Smooth muscle cell (in vitro differentiated cells): ENCODE results near the gene URB1. TPM values are rescaled to one million over a fixed set of nuclear protein-coding genes. Genes with fewer than 3 reads are reported as not detected.

Experiments
- DNase-seq: peaks from one replicate; lab custom pipeline; 2025; ENCODE audit not compliant: unreplicated experiment; lab: John Stamatoyannopoulos, UW
- H2AFZ ChIP-seq: fragments of 200-600 bp; sonication (generic); 2 replicates; pipeline ENCODE4 v1.6.0; 2016; ENCODE audit warnings: antibody characterized with exemption, low read depth, mild to moderate bottlenecking
- H3F3A ChIP-seq: fragments of 200-600 bp; sonication (generic); 2 replicates; pipeline ENCODE4 v1.6.0; 2017; ENCODE audit warnings: antibody characterized with exemption, low read depth
- H3K27ac ChIP-seq: fragments of 200-600 bp; sonication (generic); 2 replicates; pipeline ENCODE4 v1.5.1; 2016; ENCODE audit warnings: low read depth, mild to moderate bottlenecking
- H3K27me3 ChIP-seq: fragments of 200-600 bp; sonication (generic); 2 replicates; pipeline ENCODE4 v1.6.1; 2016; ENCODE audit warnings: low read depth, mild to moderate bottlenecking
- H3K36me3 ChIP-seq: fragments of 200-600 bp; sonication (generic); 2 replicates; pipeline ENCODE4 v1.5.1; 2016; ENCODE audit warnings: low read depth
- H3K4me1 ChIP-seq: fragments of 200-600 bp; sonication (generic); 2 replicates; pipeline ENCODE4 v1.5.1; 2016; ENCODE audit warnings: low read depth
- H3K4me2 ChIP-seq: fragments of 200-600 bp; sonication (generic); 2 replicates; pipeline ENCODE4 v1.6.0; 2016; ENCODE audit warnings: mild to moderate bottlenecking
- H3K4me3 ChIP-seq: fragments of 200-600 bp; sonication (generic); 2 replicates; pipeline ENCODE4 v1.5.1; 2016; ENCODE audit warnings: mild to moderate bottlenecking
- H3K79me2 ChIP-seq: fragments of 200-600 bp; sonication (generic); 2 replicates; pipeline ENCODE4 v1.6.0; 2016; ENCODE audit warnings: low read depth, mild to moderate bottlenecking
- H3K9ac ChIP-seq: fragments of 200-600 bp; sonication (generic); 2 replicates; pipeline ENCODE4 v1.6.0; 2016; ENCODE audit warnings: low read depth
- H3K9me3 ChIP-seq: fragments of 200-600 bp; sonication (generic); replicated peaks from 2 replicates; pipeline ENCODE4 v1.5.1; 2016; ENCODE audit warnings: low read depth
- H4K20me1 ChIP-seq: fragments of 200-600 bp; sonication (generic); 2 replicates; pipeline ENCODE4 v1.6.0; 2016; ENCODE audit warnings: low read depth
- WGBS: methylation state at CpG from one replicate; pipeline ENCODE4 v1.1.7; 2016; ENCODE audit warnings: low lambda C conversion rate; 5-methylcytosine and 5-hydroxymethylcytosine counted together
- polyA plus RNA-seq: library from polyadenylated mRNA; unstranded; fragments of >200 nt; fragmentation: Nextera tagmentation; extraction: Ambion mirVana; gene quantifications from 2 replicates; pipeline ENCODE4 v1.2.1, GENCODE V29; 2016
- total RNA-seq: library from RNA; depleted of rRNA; stranded (reverse); fragments of >200 nt; gene quantifications from 2 replicates; pipeline ENCODE4 v1.2.3, GENCODE V29; 2014
- TF ChIP-seq, protein P1 (sequence below): fragments of 200-600 bp; sonication (generic); IDR thresholded peaks from 2 replicates; pipeline ENCODE4 v1.5.1; 2017; ENCODE audit warnings: borderline replicate concordance, mild to moderate bottlenecking, antibody characterized with exemption; ENCODE audit not compliant: insufficient read depth, poor library complexity, severe bottlenecking

The URB1 gene
- total and polyA plus RNA-seq, 2 experiments from 2014 or later = 2.8 to 6.2 TPM

DNA sequence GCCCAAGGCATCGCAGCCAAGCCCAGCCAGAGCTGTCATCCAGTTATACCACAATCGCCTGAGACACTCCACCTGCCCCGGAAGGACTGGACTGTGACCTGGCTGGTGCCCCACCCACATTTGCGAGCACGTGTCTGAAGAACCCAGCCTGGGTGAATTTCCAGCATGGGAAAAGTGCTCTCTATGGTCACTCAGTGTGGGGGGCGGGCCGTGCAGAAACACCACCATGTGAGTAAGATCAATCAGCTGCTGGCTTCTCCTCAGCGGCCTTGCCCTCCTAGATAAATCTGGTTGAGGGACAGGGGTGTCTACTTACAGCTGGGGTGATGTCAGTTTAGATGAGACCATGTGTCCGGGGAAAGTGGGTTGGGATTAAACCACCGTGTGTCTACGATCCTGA, 44.8 kb downstream of the URB1 start:
- no peaks in the 10 kb centered on the region for H4K20me1 ChIP-seq
- no peaks in the 10 kb centered on the region for H3K79me2 ChIP-seq
- TF ChIP-seq, protein P1, sequence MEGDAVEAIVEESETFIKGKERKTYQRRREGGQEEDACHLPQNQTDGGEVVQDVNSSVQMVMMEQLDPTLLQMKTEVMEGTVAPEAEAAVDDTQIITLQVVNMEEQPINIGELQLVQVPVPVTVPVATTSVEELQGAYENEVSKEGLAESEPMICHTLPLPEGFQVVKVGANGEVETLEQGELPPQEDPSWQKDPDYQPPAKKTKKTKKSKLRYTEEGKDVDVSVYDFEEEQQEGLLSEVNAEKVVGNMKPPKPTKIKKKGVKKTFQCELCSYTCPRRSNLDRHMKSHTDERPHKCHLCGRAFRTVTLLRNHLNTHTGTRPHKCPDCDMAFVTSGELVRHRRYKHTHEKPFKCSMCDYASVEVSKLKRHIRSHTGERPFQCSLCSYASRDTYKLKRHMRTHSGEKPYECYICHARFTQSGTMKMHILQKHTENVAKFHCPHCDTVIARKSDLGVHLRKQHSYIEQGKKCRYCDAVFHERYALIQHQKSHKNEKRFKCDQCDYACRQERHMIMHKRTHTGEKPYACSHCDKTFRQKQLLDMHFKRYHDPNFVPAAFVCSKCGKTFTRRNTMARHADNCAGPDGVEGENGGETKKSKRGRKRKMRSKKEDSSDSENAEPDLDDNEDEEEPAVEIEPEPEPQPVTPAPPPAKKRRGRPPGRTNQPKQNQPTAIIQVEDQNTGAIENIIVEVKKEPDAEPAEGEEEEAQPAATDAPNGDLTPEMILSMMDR = no peak
- 84% methylated on average over 11 of the region's 11 CpGs for WGBS
- no peak overlapping the region for H3K4me2 ChIP-seq
- no peak overlapping the region for H3K4me3 ChIP-seq
- no peaks in the 10 kb centered on the region for H3K4me1 ChIP-seq
- peaks cover 14% of the 10 kb centered on the region for H3K9me3 ChIP-seq
- no peak for DNase-seq
- no peak overlapping the region for H2AFZ ChIP-seq
- H3K27ac ChIP-seq = peak overlapping the region; percentile 56
- peaks cover 39% of the 10 kb centered on the region for H3K36me3 ChIP-seq
- H3F3A ChIP-seq = no peaks in the 10 kb centered on the region
- no peaks in the 10 kb centered on the region for H3K27me3 ChIP-seq
- H3K9ac ChIP-seq = no peak overlapping the region

DNA sequence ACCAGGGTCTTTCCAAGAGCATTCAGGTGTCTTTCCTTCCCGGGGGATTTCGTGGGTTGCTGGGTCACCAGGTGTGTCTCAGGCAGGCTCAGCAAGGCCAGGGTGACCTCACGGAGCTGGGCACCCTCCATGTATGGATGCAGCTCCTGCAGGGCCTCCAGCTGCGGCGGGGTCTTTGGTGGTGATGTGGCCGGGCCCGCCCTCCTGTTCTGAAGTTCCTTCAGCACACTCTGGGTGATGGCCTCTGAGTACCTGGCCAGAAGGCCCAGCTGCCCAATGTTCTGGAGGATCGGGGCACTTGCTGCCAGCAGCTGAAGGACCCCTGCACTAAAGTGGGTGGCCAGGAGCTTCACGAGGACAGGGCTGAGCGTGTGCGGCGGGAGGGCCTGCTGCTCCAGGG, 45.5 kb downstream of the URB1 start:
- H3K36me3 ChIP-seq = peaks cover 39% of the 10 kb centered on the region
- no peaks in the 10 kb centered on the region for H3K4me1 ChIP-seq
- H3K27me3 ChIP-seq = no peaks in the 10 kb centered on the region
- TF ChIP-seq, protein P1 = no peak
- no peak overlapping the region for H3K9ac ChIP-seq
- no peak overlapping the region for H3K4me2 ChIP-seq
- no peak for DNase-seq
- H4K20me1 ChIP-seq = no peaks in the 10 kb centered on the region
- H3K27ac ChIP-seq = no peak overlapping the region
- no peak overlapping the region for H2AFZ ChIP-seq
- 91% methylated on average over 12 of the region's 12 CpGs for WGBS
- no peak overlapping the region for H3K4me3 ChIP-seq
- peaks cover 14% of the 10 kb centered on the region for H3K9me3 ChIP-seq
- no peaks in the 10 kb centered on the region for H3F3A ChIP-seq
- H3K79me2 ChIP-seq = no peaks in the 10 kb centered on the region

DNA sequence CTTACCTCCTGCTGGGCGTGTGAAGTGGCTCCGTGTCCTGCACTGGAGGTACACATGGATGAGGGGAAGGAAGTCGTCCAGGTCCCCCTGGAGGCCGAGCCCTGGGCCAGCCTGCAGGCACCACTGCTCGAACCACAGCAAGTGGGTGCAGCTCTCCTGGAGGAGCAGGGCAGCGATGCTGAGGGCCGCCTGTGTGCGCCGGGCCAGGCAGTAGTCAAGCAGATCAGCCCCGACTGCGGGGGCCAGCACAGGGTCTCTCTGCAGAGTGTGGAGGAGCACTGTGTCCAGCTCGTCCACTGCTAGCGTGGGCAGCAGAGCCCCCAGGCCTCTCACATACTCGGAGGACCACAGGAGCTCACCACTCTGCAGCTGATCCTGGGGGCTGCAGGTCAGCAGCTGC, 45.9 kb downstream of the URB1 start:
- no peaks in the 10 kb centered on the region for H4K20me1 ChIP-seq
- WGBS = 98% methylated on average over 14 of the region's 14 CpGs

More for the DNA sequence above, 45.9 kb downstream of the URB1 start:
- H3K4me1 ChIP-seq = no peaks in the 10 kb centered on the region
- no peak overlapping the region for H3K4me2 ChIP-seq
- H3K36me3 ChIP-seq = peaks cover 39% of the 10 kb centered on the region
- H3F3A ChIP-seq = no peaks in the 10 kb centered on the region
- TF ChIP-seq, protein P1 = no peak
- H3K27ac ChIP-seq = no peak overlapping the region
- no peak overlapping the region for H3K9ac ChIP-seq
- DNase-seq = no peak
- H2AFZ ChIP-seq = no peak overlapping the region
- H3K27me3 ChIP-seq = no peaks in the 10 kb centered on the region
- no peak overlapping the region for H3K4me3 ChIP-seq
- no peaks in the 10 kb centered on the region for H3K79me2 ChIP-seq
- peaks cover 14% of the 10 kb centered on the region for H3K9me3 ChIP-seq
